ENCODE data around the gene FBXL15. TPM values are rescaled to one million over a fixed set of nuclear protein-coding genes. Genes with fewer than 3 reads are reported as not detected.

FBXL15 gene
- total and polyA plus RNA-seq, 9 of the 15 experiments (the other 6 are each of a cell fraction or from before 2014, with no cell fraction given) = 0.08 to 25.9 (median 3.5) TPM

GRCh38 chr10:102407425-102408130, 13.1 kb upstream of the FBXL15 start:
- 35% methylated on average over 13 of the region's 13 CpGs for WGBS (ENCODE audit: insufficient coverage, low coverage, missing lambda C conversion rate)

More at GRCh38 chr10:102407425-102408130, 13.1 kb upstream of the FBXL15 start:
- H3K27me3 ChIP-seq (ENCODE audit: control insufficient read depth in 2 of 2, insufficient read depth in 2 of 2, low read length in 2 of 2) = peaks cover 10 to 46% of the 10 kb centered on the region in 2 experiments; a peak in 3 of 5 replicates
- no peak overlapping the region for H3K4me3 ChIP-seq
- intact Hi-C loops (cut with micrococcal nuclease) (no loop called here), in situ Hi-C loops (cut with MboI) (no loop called here)
- no peak overlapping the region for H3K4me2 ChIP-seq (ENCODE audit: insufficient read depth, low read length)
- no peaks in the 10 kb centered on the region for H3K36me3 ChIP-seq (ENCODE audit: control insufficient read depth, insufficient read depth, low read length)
- ATAC-seq (no peak), FAIRE-seq (no peak), DNase-seq (ENCODE audit: extremely low read depth in 1 of 4, low spot score in 3 of 4) (no peak)
- TF ChIP-seq FOXJ3 (CRISPR knock-in tag; IDR thresholded peaks at IDR 0.05) = no peak
- no peak for TF ChIP-seq HDAC6 (IDR thresholded peaks at IDR 0.05; ENCODE audit: low read depth, low read length)
- TF ChIP-seq CBX3 (IDR thresholded peaks at IDR 0.05; ENCODE audit: borderline replicate concordance in 1 of 2, low read length in 2 of 2) = no peak
- no peak for TF ChIP-seq RBM14 (IDR thresholded peaks at IDR 0.05; ENCODE audit: borderline replicate concordance, insufficient read depth, low read depth, low read length)
- TF ChIP-seq TFAM (CRISPR knock-in tag; conservative IDR thresholded peaks at IDR 0.05) = no peak
- no peak for TF ChIP-seq TSHZ1 (CRISPR knock-in tag; IDR thresholded peaks at IDR 0.05)
- TF ChIP-seq ILK (tag; IDR thresholded peaks at IDR 0.05; ENCODE audit: borderline replicate concordance, low read depth) = no peak
- TF ChIP-seq KDM4B (IDR thresholded peaks at IDR 0.05; ENCODE audit: borderline replicate concordance in 2 of 2, low read depth in 1 of 2) = no peak
- no peak for TF ChIP-seq BRD9 (IDR thresholded peaks at IDR 0.05; ENCODE audit: low read depth, partially characterized antibody)
- no peaks in the 10 kb centered on the region for H3K9me1 ChIP-seq (ENCODE audit: control insufficient read depth, insufficient read depth, low read length)
- no peak overlapping the region for H3K27ac ChIP-seq (ENCODE audit: extremely low read depth, low read depth, low read length)
- POLR2A ChIA-PET = interaction anchor here (0.7 kb wide), 1 partner anchor 10 kb away, joined by 3 read pairs; no protein-coding TSS in a partner anchor
- H4K20me1 ChIP-seq (replicated peaks; ENCODE audit: control insufficient read depth, insufficient read depth, low read length) = no peaks in the 10 kb centered on the region
- H3K9me3 ChIP-seq (replicated peaks; ENCODE audit: control insufficient read depth, insufficient read depth, low read depth, low read length) = no peaks in the 10 kb centered on the region
- no peak overlapping the region for H2AFZ ChIP-seq (ENCODE audit: low read depth, low read length)
- no peak overlapping the region for H3K9ac ChIP-seq (ENCODE audit: insufficient read depth in 1 of 2, low read depth in 2 of 2, low read length in 2 of 2)
- no TSS peak for BruUV-seq (replicated peaks)
- H3K4me1 ChIP-seq (replicated peaks in 1 of 2; ENCODE audit: control insufficient read depth in 2 of 2, insufficient read depth in 2 of 2, low read length in 2 of 2) = peaks cover 3 to 52% of the 10 kb centered on the region in 2 experiments; a peak in 4 of 5 replicates
- H3K79me2 ChIP-seq (ENCODE audit: control insufficient read depth, insufficient read depth, low read length) = no peaks in the 10 kb centered on the region
- CTCF ChIA-PET (ENCODE audit: low intra/inter-chr PET ratio) = no interaction called here
